ENCODE data around the gene BEAN1. TPM values are rescaled to one million over a fixed set of nuclear protein-coding genes. Genes with fewer than 3 reads are reported as not detected.
A peak's percentile ranks its signal among the peaks of the same experiment; 100 is the strongest.

The BEAN1 gene
- total and polyA plus RNA-seq, 7 donors: 0.35 to 0.41 TPM; not detected in 5

DNA sequence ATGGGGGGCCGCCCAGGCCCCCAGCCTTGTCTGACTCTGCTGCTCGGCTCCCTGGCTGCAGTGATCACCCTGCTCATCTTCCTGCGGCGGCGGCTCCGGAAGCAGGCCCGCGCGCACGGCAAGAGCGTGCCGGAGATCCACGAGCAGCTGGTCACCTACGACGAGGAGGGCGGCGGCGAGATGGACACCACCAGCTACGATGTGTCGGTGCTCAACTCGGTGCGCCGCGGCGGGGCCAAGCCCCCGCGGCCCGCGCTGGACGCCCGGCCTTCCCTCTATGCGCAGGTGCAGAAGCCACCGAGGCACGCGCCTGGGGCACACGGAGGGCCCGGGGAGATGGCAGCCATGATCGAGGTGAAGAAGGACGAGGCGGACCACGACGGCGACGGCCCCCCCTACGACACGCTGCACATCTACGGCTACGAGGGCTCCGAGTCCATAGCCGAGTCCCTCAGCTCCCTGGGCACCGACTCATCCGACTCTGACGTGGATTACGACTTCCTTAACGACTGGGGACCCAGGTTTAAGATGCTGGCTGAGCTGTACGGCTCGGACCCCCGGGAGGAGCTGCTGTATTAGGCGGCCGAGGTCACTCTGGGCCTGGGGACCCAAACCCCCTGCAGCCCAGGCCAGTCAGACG, 24.4 kb upstream of the BEAN1 start:
- H3K9me3 ChIP-seq: no peaks in the 10 kb centered on the region
- H3K27ac ChIP-seq: no peak overlapping the region
- 78 to 87% methylated on average over 61 of the region's 61 CpGs for WGBS, 2 donors
- H3K4me1 ChIP-seq: peaks cover 0 to 8% (median 7%) of the 10 kb centered on the region in 4 donors
- TF ChIP-seq EP300 (IDR thresholded peaks at IDR 0.05) (no peak), POLR2AphosphoS5 (IDR thresholded peaks at IDR 0.05) (no peak), POLR2A (IDR thresholded peaks at IDR 0.05) (no peak)
- TF ChIP-seq, protein P1, sequence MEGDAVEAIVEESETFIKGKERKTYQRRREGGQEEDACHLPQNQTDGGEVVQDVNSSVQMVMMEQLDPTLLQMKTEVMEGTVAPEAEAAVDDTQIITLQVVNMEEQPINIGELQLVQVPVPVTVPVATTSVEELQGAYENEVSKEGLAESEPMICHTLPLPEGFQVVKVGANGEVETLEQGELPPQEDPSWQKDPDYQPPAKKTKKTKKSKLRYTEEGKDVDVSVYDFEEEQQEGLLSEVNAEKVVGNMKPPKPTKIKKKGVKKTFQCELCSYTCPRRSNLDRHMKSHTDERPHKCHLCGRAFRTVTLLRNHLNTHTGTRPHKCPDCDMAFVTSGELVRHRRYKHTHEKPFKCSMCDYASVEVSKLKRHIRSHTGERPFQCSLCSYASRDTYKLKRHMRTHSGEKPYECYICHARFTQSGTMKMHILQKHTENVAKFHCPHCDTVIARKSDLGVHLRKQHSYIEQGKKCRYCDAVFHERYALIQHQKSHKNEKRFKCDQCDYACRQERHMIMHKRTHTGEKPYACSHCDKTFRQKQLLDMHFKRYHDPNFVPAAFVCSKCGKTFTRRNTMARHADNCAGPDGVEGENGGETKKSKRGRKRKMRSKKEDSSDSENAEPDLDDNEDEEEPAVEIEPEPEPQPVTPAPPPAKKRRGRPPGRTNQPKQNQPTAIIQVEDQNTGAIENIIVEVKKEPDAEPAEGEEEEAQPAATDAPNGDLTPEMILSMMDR (IDR thresholded peaks at IDR 0.05): no peak
- DNase-seq: no peak
- H3K36me3 ChIP-seq: no peaks in the 10 kb centered on the region
- H3K4me3 ChIP-seq: no peak overlapping the region
- peaks cover 0 to 17% (median 3%) of the 10 kb centered on the region in 3 donors for H3K27me3 ChIP-seq
- intact Hi-C loops (cut with DNase I): loop anchor here (10.0 kb wide), 1 partner anchor 352 kb away; the partner anchor contains the start of gene DYNC1LI2

DNA sequence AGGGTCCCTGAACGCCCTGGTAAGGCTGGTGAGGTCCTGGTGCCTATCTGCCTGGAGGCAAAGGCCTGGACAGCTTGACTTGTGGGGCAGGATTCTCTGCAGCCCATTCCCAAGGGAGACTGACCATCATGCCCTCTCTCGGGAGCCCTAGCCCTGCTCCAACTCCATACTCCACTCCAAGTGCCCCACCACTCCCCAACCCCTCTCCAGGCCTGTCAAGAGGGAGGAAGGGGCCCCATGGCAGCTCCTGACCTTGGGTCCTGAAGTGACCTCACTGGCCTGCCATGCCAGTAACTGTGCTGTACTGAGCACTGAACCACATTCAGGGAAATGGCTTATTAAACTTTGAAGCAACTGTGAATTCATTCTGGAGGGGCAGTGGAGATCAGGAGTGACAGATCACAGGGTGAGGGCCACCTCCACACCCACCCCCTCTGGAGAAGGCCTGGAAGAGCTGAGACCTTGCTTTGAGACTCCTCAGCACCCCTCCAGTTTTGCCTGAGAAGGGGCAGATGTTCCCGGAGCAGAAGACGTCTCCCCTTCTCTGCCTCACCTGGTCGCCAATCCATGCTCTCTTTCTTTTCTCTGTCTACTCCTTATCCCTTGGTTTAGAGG, 23.5 kb upstream of the BEAN1 start:
- intact Hi-C loops (cut with DNase I): loop anchor here (10.0 kb wide), 1 partner anchor 351 kb away; the partner anchor contains the start of gene DYNC1LI2
- WGBS, 2 donors: 69 to 79% methylated on average over 5 of the region's 5 CpGs

DNA sequence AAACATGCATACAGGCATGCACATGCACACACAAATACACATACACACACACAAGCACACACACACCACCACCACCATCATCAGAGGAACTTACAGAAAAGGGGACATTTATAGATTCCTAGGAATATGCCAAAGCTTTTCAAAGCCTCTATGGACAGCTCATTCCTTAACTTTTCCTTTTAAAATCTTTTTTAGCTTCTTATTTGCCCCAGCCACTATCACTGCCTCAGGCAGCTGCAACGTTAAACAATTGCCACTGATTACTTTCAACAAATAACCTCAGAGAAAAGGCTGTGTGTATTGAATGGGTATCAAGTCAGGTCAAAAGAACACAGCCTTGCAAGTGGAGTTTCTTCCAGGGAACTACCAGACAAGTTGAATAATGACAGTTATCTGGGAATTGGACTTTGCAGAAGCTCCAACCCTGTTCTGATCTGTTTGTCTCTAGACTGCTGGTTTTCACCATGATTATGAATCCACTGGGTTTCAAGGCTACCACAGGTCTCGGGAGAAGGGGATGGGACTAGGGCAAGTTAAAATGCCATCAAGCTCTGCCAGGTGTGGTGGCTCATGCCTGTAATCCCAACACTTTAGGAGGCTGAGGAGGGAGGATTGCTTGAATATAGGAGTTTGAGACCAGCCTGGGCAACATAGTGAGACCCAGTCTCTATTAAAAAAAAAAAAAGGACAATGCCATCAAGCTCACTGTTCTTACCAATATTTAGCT, 21.9 kb upstream of the BEAN1 start:
- intact Hi-C loops (cut with DNase I): loop anchor here (10.0 kb wide), 1 partner anchor 350 kb away; the partner anchor contains the start of gene DYNC1LI2

More for the DNA sequence above, 23.5 kb upstream of the BEAN1 start:
- Histone ChIP-seq H3K36me3 (no peaks in the 10 kb centered on the region), H3K9me3 (no peaks in the 10 kb centered on the region), H3K4me1 (peaks cover 0 to 8% (median 7%) of the 10 kb centered on the region in 4 donors), H3K27ac (no peak overlapping the region), H3K27me3 (peaks cover 0 to 22% (median 3%) of the 10 kb centered on the region in 3 donors), H3K4me3 (no peak overlapping the region)
- no peak for DNase-seq
- no peak for TF ChIP-seq POLR2A (IDR thresholded peaks at IDR 0.05)
- TF ChIP-seq, protein P1 (IDR thresholded peaks at IDR 0.05): no peak
- TF ChIP-seq POLR2AphosphoS5 (IDR thresholded peaks at IDR 0.05): no peak
- no peak for TF ChIP-seq EP300 (IDR thresholded peaks at IDR 0.05)

DNA sequence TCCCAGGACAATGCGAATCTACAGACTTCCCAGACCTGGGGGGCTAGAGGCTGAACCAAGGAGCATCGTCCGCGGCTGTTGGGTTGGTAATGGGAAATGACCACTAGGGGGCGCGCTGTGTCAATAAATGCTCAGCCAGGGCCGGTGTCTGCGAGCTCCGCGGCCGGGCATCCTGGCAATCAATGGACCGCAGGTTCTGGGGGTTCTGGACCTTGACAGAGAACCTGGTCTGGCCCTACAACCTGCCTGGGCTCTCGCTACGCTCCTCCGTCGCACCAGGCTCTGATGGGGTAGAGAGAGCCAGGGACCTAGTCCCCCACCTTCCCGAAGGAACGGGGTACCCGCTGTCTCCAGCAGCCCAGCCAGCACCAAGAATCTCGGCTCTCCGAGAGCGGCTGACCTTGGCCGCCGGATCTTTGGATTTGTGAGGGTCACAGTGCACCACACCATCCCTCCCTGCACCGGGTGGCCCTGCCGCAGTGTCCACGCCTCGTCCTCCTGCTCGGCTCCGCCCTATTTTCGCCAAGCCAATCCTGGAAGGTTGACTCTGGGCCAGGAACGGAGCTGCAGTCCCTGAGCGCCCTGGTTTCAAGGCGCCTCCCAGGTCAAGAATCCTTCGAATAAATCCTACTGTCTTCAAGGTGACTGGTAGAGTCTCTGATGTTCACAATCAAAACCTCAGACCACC, 20.4 kb upstream of the BEAN1 start:
- peak overlapping the region in 1 of 4 donors; percentile 27 for H3K27ac ChIP-seq
- no peaks in the 10 kb centered on the region for H3K36me3 ChIP-seq
- peak; percentile 90 for DNase-seq
- TF ChIP-seq, protein P1 (IDR thresholded peaks at IDR 0.05): peak; percentile 66 to 92 (median 80)
- no peak for TF ChIP-seq POLR2AphosphoS5 (IDR thresholded peaks at IDR 0.05)
- no peak for TF ChIP-seq EP300 (IDR thresholded peaks at IDR 0.05)
- no peak for TF ChIP-seq POLR2A (IDR thresholded peaks at IDR 0.05)
- peaks cover 0 to 8% (median 7%) of the 10 kb centered on the region in 4 donors for H3K4me1 ChIP-seq
- H3K27me3 ChIP-seq: peaks cover 0 to 22% (median 3%) of the 10 kb centered on the region in 3 donors
- H3K4me3 ChIP-seq: peak overlapping the region; percentile 26 to 53 (median 46)
- H3K9me3 ChIP-seq: peaks cover 0 to 1% (median 0%) of the 10 kb centered on the region in 4 donors
- 1 to 2% methylated on average over 35 of the region's 35 CpGs for WGBS, 2 donors
- intact Hi-C loops (cut with DNase I): loop anchor here (1.0 to 10.0 kb wide), 4 partner anchors 77 to 467 kb away; partner anchors contain the start of genes CMTM3 and DYNC1LI2

More for the DNA sequence above, 21.9 kb upstream of the BEAN1 start:
- H3K4me3 ChIP-seq: no peak overlapping the region
- no peak for DNase-seq
- TF ChIP-seq POLR2AphosphoS5 (IDR thresholded peaks at IDR 0.05) (no peak), EP300 (IDR thresholded peaks at IDR 0.05) (no peak), POLR2A (IDR thresholded peaks at IDR 0.05) (no peak)
- TF ChIP-seq, protein P1 (IDR thresholded peaks at IDR 0.05): no peak
- peaks cover 0 to 8% (median 7%) of the 10 kb centered on the region in 4 donors for H3K4me1 ChIP-seq
- H3K36me3 ChIP-seq: no peaks in the 10 kb centered on the region
- H3K9me3 ChIP-seq: no peaks in the 10 kb centered on the region
- peaks cover 0 to 22% (median 3%) of the 10 kb centered on the region in 3 donors for H3K27me3 ChIP-seq
- 82 to 85% methylated on average over 2 of the region's 2 CpGs for WGBS, 2 donors
- no peak overlapping the region for H3K27ac ChIP-seq
